ENCODE results near the gene HTT. TPM values are rescaled to one million over a fixed set of nuclear protein-coding genes. Genes with fewer than 3 reads are reported as not detected.

The HTT gene
- total and polyA plus RNA-seq, 9 donors, result 16.5 to 29.6 (median 22.2) TPM

DNA sequence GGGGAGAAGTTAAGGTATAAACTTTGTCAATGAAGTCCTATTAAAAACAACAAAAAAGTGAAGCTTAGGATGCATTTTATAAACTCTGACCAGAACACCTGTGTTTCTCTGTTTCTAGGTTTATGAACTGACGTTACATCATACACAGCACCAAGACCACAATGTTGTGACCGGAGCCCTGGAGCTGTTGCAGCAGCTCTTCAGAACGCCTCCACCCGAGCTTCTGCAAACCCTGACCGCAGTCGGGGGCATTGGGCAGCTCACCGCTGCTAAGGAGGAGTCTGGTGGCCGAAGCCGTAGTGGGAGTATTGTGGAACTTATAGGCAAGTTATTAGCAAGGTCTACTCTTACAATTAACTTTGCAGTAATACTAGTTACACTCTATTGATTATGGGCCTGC, 46.6 kb downstream of the HTT start:
- no peak overlapping the region for H3K27ac ChIP-seq (ENCODE audit: low read length)

DNA sequence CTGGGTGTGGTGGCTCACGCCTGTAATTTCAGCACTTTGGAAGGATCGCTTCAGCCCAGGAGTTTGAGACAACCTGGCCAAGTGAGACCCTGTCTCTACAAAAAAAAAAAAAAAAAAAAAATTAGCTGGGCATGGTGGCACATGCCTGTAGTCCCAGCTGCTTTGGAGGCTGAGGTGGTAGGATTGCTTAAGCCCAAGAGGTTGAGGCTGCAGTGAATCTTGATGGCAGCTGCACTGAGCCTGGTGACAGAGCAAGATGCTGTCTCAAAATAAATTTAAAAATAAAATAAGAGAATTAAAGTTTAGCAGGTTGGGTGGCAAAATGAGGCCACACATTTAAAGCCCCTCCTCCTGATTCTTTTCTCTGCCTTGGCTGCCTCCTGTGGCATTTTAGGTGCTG, 47.1 kb downstream of the HTT start:
- Histone ChIP-seq H3K4me3 (ENCODE audit: low read length) (no peak overlapping the region), H3K36me3 (ENCODE audit: control insufficient read depth, insufficient read depth, low read length) (peaks cover 33% of the 10 kb centered on the region), H3K4me1 (ENCODE audit: control insufficient read depth, insufficient read depth, low read length) (peaks cover 10% of the 10 kb centered on the region), H3K27ac (ENCODE audit: low read length) (peak overlapping the region; percentile 79), H3K27me3 (ENCODE audit: control insufficient read depth, insufficient read depth, low read length) (no peaks in the 10 kb centered on the region), H3K9me3 (replicated peaks; ENCODE audit: control insufficient read depth, low read depth, low read length) (no peaks in the 10 kb centered on the region)
- no CpG with 5 or more reads among the region's 2 CpGs for WGBS (ENCODE audit: insufficient coverage)
- no peak for DNase-seq

More for the DNA sequence above, 46.6 kb downstream of the HTT start:
- no peaks in the 10 kb centered on the region for H3K9me3 ChIP-seq (replicated peaks; ENCODE audit: control insufficient read depth, low read depth, low read length)
- peaks cover 38% of the 10 kb centered on the region for H3K36me3 ChIP-seq (ENCODE audit: control insufficient read depth, insufficient read depth, low read length)
- 86% methylated on average over 2 of the region's 9 CpGs for WGBS (ENCODE audit: insufficient coverage)
- H3K4me3 ChIP-seq (ENCODE audit: low read length), result no peak overlapping the region
- no peaks in the 10 kb centered on the region for H3K27me3 ChIP-seq (ENCODE audit: control insufficient read depth, insufficient read depth, low read length)
- peaks cover 10% of the 10 kb centered on the region for H3K4me1 ChIP-seq (ENCODE audit: control insufficient read depth, insufficient read depth, low read length)
- DNase-seq, result no peak

DNA sequence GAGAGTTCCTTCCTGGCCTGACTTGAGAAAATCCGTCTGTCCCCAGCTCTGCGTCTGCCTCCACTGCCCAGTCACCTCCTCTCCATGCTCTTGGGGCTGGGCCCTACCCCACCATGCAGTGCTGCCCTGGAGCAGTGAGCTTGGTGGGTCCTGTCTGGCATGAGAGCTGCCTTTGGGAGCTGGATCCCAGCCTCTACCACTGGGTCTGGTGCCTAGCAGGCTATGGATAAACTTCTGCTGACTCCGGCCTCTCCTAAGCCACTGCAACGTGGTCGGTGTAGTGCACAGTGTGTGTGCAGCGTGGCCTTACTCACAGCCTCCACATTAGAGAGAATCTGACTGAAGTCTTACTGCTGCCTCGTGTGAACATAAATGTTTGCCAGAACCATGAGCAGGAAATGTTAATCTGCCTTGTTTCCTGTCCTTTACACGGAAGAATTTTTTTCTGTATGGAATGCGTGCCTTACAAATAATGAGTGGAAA, 47.6 kb downstream of the HTT start:
- no peaks in the 10 kb centered on the region for H3K27me3 ChIP-seq (ENCODE audit: control insufficient read depth, insufficient read depth, low read length)
- no peaks in the 10 kb centered on the region for H3K9me3 ChIP-seq (replicated peaks; ENCODE audit: control insufficient read depth, low read depth, low read length)
- WGBS (ENCODE audit: insufficient coverage), result 54% methylated on average over 6 of the region's 9 CpGs
- peak; percentile 47 for DNase-seq
- peaks cover 35% of the 10 kb centered on the region for H3K36me3 ChIP-seq (ENCODE audit: control insufficient read depth, insufficient read depth, low read length)
- H3K4me3 ChIP-seq (ENCODE audit: low read length), result no peak overlapping the region
- H3K4me1 ChIP-seq (ENCODE audit: control insufficient read depth, insufficient read depth, low read length), result peaks cover 10% of the 10 kb centered on the region
- peak overlapping the region; percentile 79 for H3K27ac ChIP-seq (ENCODE audit: low read length)

DNA sequence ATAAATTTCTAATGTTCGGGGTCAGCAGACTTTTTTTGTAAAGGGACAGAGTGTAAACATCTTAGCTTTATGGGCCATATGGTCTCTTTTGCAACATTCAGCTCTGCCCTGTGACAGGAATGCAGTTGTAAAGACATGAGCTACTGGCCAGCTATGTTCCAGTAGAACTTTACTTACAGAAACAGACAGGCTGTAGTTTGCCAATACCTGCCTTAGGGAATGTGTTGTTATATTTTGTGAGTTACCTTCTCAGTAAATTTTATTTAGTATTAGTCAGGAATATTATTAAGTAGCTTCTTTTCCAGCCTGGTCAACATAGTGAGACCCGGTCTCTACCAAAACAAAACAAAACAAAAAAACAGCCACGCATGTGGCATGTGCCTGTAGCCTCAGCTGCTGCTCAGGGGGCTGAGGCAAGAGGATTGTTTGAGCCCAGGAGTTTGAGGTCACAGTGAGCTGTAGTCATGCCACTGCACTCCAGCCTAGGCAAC, 48.7 kb downstream of the HTT start:
- Histone ChIP-seq H3K4me3 (ENCODE audit: low read length) (no peak overlapping the region), H3K9me3 (replicated peaks; ENCODE audit: control insufficient read depth, low read depth, low read length) (no peaks in the 10 kb centered on the region), H3K4me1 (ENCODE audit: control insufficient read depth, insufficient read depth, low read length) (peaks cover 10% of the 10 kb centered on the region), H3K27me3 (ENCODE audit: control insufficient read depth, insufficient read depth, low read length) (no peaks in the 10 kb centered on the region), H3K27ac (ENCODE audit: low read length) (peak overlapping the region; percentile 53), H3K36me3 (ENCODE audit: control insufficient read depth, insufficient read depth, low read length) (peaks cover 40% of the 10 kb centered on the region)
- WGBS (ENCODE audit: insufficient coverage), result 67% methylated on average over 1 of the region's 3 CpGs
- DNase-seq, result peak; percentile 27

DNA sequence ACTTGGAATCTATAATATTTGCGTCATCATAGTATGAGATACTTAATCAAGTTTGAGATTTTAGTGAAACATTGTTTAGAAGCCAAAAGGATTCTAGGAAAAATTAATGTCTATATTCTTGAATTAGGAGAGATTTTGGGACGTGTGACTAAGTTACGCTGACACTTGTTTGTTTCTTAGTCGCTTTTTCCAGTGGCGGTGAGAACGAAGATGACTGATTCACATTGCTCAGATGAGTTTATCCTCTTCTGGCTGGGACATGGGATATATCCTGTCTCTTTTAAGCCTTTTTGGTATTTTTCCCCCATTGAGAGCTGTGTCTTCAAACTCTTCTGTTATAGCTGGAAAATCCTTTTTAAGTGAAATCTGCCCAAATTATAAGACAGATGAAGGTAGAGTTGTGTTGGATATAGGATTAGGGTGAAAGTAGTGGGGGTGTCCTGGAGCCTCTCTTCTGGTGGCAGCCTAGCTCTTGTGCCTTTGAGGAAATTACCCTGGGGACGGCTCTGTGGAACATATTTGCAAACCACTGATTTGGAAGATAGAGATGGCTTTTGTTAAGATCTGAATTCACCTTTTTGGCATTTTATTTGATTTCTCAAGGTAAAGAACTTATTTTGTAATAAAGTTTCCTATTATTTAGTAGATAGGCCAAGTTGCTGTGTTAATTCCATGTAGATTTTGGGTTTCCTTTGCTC, 49.7 kb downstream of the HTT start:
- DNase-seq, result no peak
- Histone ChIP-seq H3K27me3 (ENCODE audit: control insufficient read depth, insufficient read depth, low read length) (no peaks in the 10 kb centered on the region), H3K4me3 (ENCODE audit: low read length) (no peak overlapping the region), H3K27ac (ENCODE audit: low read length) (no peak overlapping the region), H3K36me3 (ENCODE audit: control insufficient read depth, insufficient read depth, low read length) (peaks cover 42% of the 10 kb centered on the region), H3K9me3 (replicated peaks; ENCODE audit: control insufficient read depth, low read depth, low read length) (no peaks in the 10 kb centered on the region), H3K4me1 (ENCODE audit: control insufficient read depth, insufficient read depth, low read length) (peaks cover 10% of the 10 kb centered on the region)
- WGBS (ENCODE audit: insufficient coverage), result 98% methylated on average over 5 of the region's 7 CpGs

DNA sequence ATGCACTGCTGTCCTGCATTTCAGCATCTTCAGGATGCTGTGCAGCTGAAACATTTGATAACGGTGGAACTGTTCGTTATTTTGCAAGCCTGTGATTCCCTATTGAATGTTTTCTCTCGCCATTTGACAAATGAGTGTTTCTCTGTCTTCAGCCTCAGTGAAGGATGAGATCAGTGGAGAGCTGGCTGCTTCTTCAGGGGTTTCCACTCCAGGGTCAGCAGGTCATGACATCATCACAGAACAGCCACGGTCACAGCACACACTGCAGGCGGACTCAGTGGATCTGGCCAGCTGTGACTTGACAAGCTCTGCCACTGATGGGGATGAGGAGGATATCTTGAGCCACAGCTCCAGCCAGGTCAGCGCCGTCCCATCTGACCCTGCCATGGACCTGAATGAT, 52.6 kb downstream of the HTT start:
- H3K9me3 ChIP-seq (replicated peaks; ENCODE audit: control insufficient read depth, low read depth, low read length), result no peaks in the 10 kb centered on the region
- H3K36me3 ChIP-seq (ENCODE audit: control insufficient read depth, insufficient read depth, low read length), result peaks cover 48% of the 10 kb centered on the region
- no peak overlapping the region for H3K27ac ChIP-seq (ENCODE audit: low read length)
- no peak for DNase-seq
- 100% methylated on average over 6 of the region's 7 CpGs for WGBS (ENCODE audit: insufficient coverage)
- H3K27me3 ChIP-seq (ENCODE audit: control insufficient read depth, insufficient read depth, low read length), result no peaks in the 10 kb centered on the region
- H3K4me3 ChIP-seq (ENCODE audit: low read length), result no peak overlapping the region
- H3K4me1 ChIP-seq (ENCODE audit: control insufficient read depth, insufficient read depth, low read length), result peaks cover 4% of the 10 kb centered on the region

DNA sequence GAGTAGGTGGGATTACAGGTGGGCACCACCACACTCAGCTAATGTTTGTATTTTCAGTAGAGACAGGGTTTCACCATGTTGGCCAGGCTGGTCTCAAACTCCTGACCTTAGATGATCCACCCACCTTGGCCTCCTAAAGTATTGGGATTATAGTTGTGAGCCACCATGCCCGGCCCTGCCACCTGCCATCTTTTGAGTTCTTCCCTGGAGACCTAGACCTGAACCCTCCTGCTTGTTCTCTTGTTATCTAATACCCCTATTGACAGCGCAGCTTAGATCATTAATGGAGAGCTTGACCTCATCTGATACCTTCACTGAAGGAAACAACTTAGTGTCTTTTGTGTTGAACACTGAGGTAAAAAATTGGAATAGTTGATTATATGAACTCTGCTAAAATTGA, 53.6 kb downstream of the HTT start:
- peaks cover 53% of the 10 kb centered on the region for H3K36me3 ChIP-seq (ENCODE audit: control insufficient read depth, insufficient read depth, low read length)
- no peaks in the 10 kb centered on the region for H3K9me3 ChIP-seq (replicated peaks; ENCODE audit: control insufficient read depth, low read depth, low read length)
- no CpG with 5 or more reads among the region's 2 CpGs for WGBS (ENCODE audit: insufficient coverage)
- no peak overlapping the region for H3K27ac ChIP-seq (ENCODE audit: low read length)
- no peak overlapping the region for H3K4me3 ChIP-seq (ENCODE audit: low read length)
- no peaks in the 10 kb centered on the region for H3K27me3 ChIP-seq (ENCODE audit: control insufficient read depth, insufficient read depth, low read length)
- DNase-seq, result no peak
- H3K4me1 ChIP-seq (ENCODE audit: control insufficient read depth, insufficient read depth, low read length), result peaks cover 2% of the 10 kb centered on the region

DNA sequence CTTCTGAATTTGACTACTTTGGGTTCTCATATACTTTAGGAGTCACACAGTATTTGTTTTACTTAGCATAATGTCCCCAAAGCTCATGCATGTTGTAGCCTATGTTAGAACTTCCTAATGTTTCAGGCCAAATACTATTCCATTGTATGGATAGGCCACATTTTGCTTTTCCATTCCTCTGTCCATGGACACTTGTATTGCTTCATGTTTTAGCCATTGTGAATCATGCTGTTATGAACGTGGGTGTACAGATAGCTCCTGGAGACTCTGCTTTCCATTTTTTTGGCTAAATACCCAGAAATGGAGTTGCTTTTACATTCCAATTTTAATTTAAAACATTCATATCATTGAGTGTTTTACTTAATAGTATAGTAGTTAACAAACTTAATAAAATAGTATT, 54.5 kb downstream of the HTT start:
- no CpG with 5 or more reads among the region's 1 CpG for WGBS (ENCODE audit: insufficient coverage)
- Histone ChIP-seq H3K36me3 (ENCODE audit: control insufficient read depth, insufficient read depth, low read length) (peaks cover 60% of the 10 kb centered on the region), H3K9me3 (replicated peaks; ENCODE audit: control insufficient read depth, low read depth, low read length) (no peaks in the 10 kb centered on the region), H3K27ac (ENCODE audit: low read length) (no peak overlapping the region), H3K27me3 (ENCODE audit: control insufficient read depth, insufficient read depth, low read length) (no peaks in the 10 kb centered on the region), H3K4me1 (ENCODE audit: control insufficient read depth, insufficient read depth, low read length) (no peaks in the 10 kb centered on the region), H3K4me3 (ENCODE audit: low read length) (no peak overlapping the region)
- DNase-seq, result no peak

DNA sequence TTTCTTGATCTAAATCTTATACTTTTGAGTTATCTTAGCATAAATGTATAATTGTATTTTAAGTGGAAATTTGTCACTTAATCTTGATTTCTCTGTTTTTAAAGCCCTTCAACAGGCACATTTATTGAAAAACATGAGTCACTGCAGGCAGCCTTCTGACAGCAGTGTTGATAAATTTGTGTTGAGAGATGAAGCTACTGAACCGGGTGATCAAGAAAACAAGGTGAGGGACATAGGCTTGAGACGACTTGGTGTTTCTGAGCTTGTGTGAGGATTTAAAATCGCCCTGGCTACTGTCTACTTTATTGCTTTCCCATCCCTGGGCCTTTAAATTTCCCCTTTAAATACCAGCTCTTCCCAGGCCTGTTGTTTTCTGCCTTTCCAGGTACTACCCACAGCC, 55.7 kb downstream of the HTT start:
- no CpG with 5 or more reads among the region's 3 CpGs for WGBS (ENCODE audit: insufficient coverage)
- no peak for DNase-seq
- peaks cover 69% of the 10 kb centered on the region for H3K36me3 ChIP-seq (ENCODE audit: control insufficient read depth, insufficient read depth, low read length)

DNA sequence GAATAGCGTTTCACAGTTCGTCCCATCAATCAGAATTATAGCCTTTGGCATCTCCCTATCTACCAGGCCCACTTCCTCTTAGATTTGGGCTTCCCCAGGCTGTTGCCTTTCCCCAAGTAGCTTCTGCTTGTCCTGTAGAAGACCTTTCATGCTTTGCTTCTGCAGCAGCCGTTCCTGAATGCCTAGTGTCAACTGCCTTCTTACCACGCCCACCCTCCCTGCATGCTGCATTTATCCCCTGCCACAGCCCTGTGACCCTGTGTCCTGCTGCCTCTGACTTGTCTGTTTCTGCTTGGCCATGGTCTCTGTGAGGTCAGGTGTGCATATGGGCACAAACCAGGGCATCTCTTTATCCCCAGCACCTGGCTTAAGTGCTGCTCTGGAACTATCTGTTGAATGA, 56.3 kb downstream of the HTT start:
- 75% methylated on average over 3 of the region's 4 CpGs for WGBS (ENCODE audit: insufficient coverage)

More for the DNA sequence above, 55.7 kb downstream of the HTT start:
- Histone ChIP-seq H3K27ac (ENCODE audit: low read length) (no peak overlapping the region), H3K4me3 (ENCODE audit: low read length) (no peak overlapping the region), H3K9me3 (replicated peaks; ENCODE audit: control insufficient read depth, low read depth, low read length) (no peaks in the 10 kb centered on the region), H3K27me3 (ENCODE audit: control insufficient read depth, insufficient read depth, low read length) (no peaks in the 10 kb centered on the region), H3K4me1 (ENCODE audit: control insufficient read depth, insufficient read depth, low read length) (no peaks in the 10 kb centered on the region)

More for the DNA sequence above, 56.3 kb downstream of the HTT start:
- Histone ChIP-seq H3K9me3 (replicated peaks; ENCODE audit: control insufficient read depth, low read depth, low read length) (no peaks in the 10 kb centered on the region), H3K27me3 (ENCODE audit: control insufficient read depth, insufficient read depth, low read length) (no peaks in the 10 kb centered on the region), H3K4me1 (ENCODE audit: control insufficient read depth, insufficient read depth, low read length) (no peaks in the 10 kb centered on the region), H3K4me3 (ENCODE audit: low read length) (no peak overlapping the region), H3K27ac (ENCODE audit: low read length) (no peak overlapping the region), H3K36me3 (ENCODE audit: control insufficient read depth, insufficient read depth, low read length) (peaks cover 65% of the 10 kb centered on the region)
- DNase-seq, result no peak
